GM18868 (cell line): Measurements from ENCODE around the gene COLQ.

Experiments
- ATAC-seq: cut with Tn5 transposase; IDR thresholded peaks from one replicate; pipeline ENCODE4 v1.9.1; 2021; ENCODE audit warnings: mild to moderate bottlenecking, moderate library complexity; ENCODE audit not compliant: unreplicated experiment

Gene COLQ

DNA sequence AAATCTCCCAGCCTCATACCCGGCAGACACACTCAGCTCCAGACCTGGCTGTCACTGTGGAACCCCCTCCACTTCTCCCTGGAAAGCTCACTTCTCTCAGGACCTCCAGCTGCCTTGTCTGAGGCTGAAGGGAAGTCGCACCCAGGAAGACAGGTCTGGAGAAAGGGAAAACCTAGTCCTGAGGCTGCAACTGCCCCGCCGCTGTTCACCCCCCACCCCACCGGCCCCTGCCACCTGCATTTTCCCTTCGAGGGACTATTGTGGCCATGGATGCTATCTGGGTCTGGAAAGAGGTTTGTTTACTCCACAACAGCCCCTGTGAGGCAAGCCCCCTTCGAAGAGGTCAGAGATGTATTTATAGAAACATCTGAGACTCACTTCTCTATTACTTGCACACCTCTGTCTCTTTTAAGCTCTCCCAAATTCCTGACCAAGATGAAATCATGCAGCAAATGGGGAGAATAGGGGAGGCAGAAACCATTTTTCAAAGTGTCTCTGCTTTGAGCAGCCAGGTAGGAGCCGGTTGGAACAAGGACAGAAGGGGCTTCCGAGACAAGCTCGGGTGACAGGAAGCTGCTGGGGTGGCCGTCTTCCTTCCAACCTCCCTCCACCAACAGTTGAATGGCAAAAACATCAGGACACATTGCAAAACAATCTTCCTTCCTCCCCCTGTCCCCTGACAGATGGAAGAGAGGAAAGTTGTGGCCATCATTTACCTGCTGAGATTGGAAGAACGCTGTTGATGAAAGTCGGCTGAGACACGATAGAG, 518 bp downstream of the COLQ start:
- no peak for ATAC-seq

DNA sequence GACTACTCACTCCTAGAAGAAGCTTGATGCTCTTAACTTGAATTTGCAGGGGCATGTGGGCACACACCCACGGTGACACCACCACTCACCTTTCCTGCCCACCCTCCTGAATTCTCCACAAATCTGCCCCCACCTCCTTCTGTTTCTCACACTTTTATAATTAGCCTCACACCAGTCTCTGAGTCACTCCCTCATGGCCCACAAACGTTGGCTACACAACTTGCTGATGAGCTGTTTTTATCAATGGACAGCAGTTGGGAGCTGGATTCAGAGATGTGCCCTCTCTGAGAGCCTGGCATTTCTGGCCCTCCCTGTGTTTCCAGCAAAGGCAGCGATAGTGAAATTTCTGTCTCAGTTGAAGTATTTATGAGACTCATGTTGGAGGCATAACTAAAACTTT, 1.3 kb downstream of the COLQ start:
- ATAC-seq: no peak

DNA sequence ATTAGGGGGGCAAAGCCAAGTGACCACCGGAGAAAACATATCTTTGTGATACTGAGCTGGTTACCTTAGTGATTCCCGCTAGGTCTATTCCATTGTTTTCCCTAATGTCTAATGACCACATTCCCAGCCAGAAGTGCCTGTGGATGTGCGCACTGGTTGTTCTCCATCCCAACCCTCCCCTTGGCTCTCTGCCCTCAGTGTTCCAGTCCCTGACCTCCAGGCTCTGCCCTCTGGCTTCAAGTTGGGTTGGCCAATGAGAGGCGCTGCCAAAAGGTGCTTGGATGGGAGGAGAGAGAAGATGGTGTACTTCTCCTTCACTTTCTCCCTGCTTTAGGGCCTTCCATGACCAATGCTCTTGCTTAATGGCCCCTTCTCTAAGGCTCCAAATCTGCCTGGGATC, 2.4 kb downstream of the COLQ start:
- no peak for ATAC-seq

DNA sequence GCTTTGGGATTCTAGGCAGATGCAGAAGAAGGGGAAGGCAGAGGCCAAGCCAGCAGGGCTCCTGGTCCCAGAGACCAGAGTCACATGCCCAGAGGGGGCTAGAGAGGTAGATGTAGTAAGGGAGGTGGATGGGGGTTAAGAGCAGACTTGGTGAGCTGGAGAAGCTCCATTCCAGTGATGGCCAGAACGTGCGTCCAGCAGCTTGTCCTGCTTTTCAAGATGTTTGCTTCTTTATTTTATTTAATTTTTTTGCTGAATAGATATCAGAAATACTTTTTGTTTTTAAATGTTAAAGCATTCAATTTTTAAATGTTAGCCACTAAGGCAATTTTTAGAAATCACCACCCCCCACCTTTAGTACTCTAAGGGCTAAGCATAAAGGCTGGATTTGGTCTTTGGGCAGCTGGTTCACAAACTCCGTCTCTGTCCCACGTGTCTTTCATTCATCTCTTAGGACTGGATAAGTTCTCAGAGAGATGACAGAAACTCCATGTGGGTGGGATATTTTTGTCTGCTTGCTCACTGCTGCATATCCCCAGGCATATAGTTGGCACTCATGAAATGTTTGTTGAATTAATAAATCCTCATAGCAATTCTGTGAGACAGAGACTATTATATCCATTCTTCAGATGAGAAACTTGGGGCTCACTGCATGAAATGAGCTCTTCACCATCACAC, 6.7 kb downstream of the COLQ start:
- no peak for ATAC-seq

DNA sequence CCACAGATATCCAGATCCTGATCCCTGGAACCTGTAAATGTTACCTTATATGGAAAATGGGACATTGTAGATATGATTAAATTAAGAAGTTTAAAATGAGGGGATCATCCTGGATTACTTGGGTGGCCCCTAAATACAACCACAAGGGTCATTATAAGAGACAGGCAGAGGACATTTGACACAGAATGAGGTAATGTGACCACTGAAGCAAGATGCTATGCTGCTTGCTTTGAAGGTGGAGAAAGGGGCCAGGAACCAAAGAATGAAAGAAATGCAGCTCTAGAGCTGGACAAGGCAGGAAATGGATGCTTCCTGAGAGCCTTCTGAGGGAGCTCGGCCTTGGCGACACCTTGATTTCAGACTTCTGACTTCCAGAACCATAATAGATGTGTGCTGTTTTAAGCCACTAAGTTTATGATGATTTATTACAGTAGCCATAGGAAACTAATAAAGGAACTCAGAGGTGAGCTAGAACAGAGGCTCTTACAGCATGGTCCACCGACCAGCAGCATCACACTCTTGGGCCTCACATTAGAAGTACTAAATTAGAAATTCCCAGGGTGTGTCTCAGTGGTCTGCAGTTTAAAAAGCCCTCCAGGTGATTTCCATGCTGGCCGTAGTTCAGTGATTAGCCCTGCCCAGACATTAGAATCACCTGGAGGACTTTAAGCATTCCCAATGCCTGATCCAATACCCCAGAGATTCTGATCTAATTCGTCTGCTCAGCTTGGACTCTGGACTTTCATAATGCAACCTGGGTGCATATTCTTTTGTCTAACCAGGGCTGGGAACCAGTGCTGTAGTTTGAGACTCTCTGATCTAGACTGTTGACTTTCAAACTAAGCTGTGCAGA, 7.5 kb downstream of the COLQ start:
- ATAC-seq: no peak

DNA sequence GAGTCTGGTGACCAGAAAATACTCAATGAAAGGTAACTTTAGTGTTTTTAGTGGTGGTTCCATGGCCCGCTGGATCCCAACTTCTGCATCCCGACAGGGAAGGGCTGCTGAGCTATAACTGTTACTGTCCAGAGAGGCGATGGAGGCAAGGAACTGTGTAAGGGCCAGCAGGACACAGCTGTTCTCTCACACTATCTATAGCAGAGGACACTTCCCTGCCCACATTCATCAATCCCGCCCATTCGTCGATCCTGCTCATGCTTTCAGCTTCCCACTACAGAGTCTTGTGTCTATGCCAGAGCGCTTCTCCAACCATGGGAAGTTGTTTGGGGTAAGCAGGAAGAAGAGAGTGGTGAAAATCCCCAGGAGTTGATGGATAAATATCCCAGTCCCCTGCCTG, 8.4 kb downstream of the COLQ start:
- ATAC-seq: no peak

DNA sequence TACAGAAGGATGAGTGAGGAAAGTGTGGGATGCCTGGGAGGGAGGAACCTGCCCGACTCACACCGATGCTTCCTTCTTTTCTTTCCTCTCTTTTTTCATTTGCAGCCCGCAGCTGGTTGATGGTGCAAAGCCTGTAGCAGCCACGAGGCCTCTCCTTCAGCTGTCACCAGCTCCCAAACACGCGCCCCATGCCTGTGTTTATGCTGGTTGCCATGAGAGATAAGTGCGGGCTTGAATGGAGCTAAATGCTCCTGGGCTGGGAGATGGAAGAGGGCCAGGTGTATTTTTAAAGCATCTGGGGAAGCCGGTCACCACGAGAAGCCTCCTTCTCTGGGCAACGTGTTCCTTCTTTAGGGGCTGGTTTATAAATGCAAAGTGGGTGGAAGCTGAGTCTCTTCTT, 9.3 kb downstream of the COLQ start:
- no peak for ATAC-seq

DNA sequence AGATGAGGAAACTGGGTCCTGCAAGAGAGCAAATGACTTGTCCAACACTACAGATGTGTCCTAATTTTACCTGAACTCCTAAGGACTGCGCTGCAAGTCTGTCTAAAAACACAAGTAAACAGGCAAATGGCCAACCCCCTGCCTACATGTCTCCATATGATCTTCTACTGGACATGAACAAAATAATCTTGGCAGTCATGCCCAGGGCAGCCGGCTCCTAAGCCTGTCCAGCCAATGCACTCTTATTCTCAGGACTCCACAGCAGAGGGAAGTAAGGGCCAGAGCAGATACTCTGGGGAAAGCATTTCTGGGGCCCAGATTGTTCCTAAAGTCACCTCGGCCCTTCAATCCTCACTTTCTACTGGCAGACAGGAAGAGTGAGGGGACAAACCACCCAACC, 10.3 kb downstream of the COLQ start:
- ATAC-seq: no peak

DNA sequence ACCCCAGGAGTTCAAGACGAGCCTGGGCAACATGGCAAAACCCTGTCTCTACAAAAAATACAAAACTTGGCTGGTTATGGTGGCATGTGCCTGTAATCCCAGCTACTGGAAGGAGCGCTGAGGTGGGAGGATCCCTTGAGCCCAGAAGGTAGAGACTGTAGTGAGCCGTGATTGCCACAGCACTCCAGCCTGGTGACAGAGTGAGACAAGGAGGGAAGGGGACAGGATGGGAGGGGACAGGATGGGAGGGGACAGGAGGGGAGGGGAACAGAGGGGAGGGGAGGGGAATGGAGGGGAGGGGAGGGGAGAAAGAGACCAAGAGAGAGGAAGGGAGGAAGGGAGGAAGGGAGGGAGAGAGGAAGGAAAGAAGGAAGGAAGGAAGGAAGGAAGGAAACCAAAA, 11.0 kb downstream of the COLQ start:
- ATAC-seq: no peak

DNA sequence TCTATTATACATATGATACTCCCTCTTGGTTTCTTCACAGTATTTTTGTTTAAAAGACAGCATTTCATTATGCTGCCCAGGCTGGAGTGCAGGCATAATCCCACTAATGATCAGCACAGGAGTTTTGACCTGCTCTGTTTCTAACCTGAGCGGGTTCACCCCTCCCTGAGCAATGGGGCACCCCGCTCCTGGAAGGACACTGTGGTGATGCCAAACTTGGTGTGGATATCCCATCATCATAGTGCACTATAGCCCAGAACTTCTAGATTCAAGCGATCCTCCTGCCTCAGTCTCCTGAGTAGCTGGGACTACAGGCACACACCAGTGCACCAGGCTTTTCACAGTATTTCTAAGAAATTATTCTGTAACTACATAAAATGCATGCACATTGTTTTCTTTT, 14.9 kb downstream of the COLQ start:
- no peak for ATAC-seq

DNA sequence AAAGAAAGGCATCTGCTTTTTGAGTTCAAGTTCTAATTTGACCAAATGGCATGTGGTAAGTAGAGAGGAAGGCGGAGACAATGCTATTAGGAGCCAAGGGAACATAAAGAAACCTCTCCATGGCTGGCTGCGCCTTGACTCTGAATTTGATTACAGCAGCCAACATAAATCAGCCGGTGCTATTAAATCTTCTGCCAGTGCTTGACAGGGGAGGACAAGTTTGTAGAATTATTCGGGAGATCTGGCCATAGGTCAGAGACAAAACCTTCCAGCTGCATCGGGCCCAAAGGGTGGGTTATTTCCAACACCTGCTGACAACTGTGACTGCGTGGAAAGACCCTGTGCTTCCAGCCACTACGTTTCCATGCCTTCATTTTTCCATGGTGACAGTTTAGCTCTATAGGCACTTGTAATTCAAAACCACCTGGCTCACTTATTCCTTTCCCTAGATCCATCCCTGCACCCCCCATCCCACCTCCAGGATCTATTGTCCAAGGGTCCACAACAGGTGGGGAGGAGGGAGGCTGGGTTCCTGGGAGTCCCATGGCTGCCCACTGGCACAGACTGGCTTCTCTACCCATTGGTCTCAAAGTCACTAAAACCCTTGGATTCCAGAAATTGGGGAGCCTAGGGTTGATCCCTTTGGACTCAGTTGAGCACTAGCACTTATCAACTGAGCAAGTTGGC, 15.9 kb downstream of the COLQ start:
- no peak for ATAC-seq

DNA sequence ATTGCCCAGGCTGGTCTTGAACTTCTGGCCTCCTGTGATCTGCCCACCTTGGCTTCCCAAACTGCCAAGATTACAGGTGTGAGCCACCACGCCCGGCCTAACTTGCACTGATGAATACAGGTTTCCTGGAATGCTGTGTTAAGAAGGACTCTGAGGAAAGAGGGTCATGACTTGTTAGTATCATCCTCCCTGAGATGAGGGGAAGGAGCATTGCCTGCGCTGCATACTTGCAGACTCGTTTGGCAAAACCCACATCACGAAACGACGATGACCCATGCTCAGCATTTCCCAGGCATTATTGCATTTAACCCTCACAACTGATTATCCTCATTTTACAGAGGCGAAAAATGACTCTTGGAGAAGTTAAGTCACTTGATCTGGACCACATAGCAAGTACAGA, 18.9 kb downstream of the COLQ start:
- no peak for ATAC-seq

DNA sequence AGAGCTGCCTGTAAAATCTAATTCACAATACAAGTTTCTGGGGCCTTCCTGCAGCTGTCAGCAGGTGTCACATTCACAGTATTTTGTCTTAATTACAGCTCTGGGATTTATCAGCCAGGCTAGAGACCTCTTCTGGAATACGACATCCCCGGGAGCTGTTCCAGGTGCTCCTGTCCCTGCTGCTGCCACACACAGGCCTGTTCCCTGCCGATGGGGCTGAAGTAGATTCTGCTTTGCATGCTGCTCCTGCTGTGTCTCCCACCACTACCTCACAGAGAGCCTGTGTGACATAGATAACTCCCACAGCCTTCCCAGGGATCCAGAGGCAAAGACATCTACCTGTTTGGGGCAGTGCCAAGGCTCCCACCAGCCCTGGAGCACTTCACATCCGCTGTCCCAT, 20.4 kb downstream of the COLQ start:
- ATAC-seq: no peak

DNA sequence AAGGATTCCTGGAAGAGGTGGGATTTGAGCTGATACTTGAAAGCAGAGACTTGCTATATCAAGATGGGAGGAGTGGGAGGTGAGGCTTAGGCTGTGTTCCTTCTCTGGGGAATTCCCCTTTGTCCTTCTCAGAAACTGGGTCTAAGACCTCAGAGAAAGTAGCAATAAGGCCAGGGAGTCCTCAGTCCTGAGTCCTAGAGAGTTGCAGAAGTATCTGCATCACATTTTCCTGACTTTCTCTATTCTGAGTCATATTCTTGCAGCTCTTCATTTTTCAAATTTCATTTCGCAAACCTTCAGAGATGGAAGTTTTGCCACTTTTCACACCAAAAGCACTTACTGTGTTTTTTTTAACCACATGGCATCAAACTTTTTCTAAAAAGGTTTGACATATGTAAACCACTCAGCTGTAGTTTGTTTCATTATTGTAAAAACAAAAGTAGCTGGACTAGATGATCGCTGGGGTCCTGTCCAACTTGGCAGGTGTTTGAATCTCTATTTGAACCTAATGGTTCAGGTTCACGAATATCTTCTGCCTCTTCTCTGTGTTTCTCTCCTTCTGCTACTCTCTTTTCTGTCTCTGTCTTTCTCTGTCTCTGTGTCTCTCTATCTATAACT, 21.3 kb downstream of the COLQ start:
- no peak for ATAC-seq

DNA sequence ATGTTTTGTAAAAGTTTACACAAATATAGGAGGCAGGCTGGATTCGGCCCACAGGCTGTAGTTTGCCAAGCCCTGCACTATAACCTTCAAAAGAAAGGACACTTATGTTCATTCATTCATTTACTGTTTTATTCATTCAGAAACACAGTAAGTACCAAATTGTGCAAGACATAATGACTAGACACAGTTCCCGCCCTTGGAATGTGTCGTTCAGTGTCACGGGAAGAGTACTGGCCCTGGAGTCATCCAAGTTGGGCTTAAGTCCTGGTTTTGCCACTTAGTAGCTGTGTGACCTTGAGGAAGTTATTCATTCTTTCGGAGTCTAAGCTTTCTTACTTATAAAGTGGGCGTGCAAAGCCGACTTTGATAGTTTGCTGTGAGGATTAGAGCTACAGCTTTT, 22.0 kb downstream of the COLQ start:
- no peak for ATAC-seq

DNA sequence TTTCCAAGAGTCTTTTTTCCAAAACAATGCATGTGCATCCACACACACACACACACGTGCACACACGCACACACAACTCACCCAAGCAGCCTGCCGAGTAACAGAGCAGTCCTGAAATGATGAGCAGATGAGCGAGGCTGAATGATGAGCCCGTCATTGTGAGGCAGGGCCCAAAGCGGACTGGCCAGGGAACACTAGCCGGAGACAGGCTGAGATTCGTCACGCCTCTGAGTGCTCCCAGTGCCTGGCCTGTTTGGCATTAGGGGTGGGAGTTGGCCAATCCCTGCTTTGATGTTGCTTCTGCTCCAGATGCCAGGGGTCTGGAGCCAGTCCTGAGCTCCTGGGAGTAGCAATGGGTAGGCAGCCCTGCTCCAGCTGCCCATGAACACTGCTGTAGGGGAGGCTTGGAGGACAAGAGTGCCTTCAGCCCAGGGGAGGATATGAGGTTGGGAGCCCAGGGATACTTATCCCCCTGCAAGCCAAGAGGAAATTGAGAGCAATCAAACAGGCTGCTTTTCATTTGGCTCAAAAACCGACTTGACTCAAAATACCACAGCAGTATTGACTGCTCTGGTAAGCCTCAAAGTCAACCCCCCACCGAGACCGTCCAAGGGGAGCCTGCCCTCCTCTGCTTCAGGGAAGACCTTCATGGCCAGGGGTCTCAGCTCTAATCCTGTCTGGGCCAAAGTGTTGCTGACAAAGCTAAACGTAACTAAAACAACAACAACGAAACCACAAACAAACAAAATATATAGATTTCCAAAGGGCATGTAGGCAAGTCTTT, 22.9 kb downstream of the COLQ start:
- no peak for ATAC-seq

DNA sequence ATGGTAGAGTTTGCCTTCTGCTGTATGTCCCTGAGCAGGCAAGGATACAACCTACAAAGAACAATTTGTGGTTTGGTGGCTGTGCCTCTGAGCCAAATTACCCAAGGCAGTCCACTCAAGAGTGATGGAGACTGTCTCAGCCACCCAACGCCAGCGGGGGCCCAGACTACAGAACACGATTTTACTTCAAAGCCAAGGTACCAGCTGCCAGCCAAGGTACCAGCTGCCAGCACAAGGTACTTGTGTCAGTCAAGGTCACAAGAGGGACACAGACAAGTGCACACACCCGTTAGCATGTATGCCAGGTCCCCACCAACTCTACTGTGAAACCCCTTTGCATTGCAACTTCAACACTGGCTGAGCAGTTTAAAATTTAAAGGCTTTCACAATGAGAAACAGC, 23.5 kb downstream of the COLQ start:
- ATAC-seq: no peak

DNA sequence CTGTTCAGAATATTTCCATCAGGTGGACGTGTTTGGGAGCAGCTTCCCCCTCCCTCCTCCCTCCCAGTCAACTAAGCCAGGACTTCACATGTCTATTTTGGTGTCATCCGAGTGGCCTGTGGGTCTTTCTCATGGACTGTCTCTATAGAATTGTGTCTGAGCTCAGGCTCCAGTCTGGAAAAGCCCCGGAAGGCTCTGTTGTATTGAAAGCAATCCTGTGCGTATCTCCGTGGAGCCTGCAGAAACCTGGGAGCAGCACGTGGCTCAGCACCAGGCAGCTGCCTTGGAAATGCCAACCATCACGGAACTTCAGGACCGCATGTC, 25.2 kb downstream of the COLQ start:
- ATAC-seq: no peak

DNA sequence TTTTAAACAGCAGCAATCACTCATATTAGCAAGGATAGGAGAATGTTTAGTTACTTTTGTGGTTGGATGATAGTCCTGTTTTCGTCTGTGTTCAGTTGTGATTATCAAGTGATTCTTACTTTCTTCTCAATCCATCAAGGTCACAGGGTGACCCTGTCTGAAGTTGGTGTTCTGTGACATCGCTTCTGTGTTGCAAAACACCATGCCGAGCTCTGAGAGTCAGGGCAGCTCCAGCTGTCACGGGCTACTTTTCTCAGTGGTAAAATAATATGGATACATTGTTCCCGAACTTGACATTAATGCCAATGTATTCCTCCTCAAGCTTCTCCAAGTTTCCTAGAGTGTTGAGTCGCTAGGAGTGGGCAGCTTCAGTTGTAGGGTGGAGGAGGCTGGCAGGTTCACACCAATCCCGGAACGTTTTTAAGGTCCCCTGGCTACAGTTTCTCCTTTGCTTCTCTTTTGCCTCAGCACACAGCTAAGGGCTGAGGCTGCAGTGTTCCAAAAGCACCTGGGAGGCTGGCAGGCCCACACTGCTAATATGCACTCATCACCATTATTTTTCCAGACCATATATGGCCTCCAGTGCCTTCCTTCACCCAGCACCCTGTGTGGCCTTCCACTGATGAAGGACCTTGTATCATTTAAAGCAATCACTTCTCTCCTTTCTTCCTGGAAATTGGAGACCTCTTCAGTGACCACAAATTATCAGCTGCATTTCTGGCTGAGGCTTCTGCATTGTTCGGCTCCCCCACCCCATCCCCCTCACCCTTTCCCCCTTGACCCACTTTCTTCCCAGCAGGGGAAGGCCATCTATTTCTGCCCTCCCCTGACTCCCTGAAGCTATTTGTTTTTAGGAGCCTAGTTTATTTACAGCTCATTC, 25.8 kb downstream of the COLQ start:
- ATAC-seq: no peak
